ENCODE data around the gene QSOX1.
"Not testable (repeated sequence)": the region's sequence is repeated elsewhere in the genome, so short reads cannot be mapped to it uniquely, and the experiment has no call there.

QSOX1 gene

GRCh38 chr1:180192172-180192571 lies 37.5 kb downstream of the QSOX1 start:
- DNase-seq: no peak

GRCh38 chr1:180193141-180194047 lies 38.7 kb downstream of the QSOX1 start:
- no peak for DNase-seq

DNA sequence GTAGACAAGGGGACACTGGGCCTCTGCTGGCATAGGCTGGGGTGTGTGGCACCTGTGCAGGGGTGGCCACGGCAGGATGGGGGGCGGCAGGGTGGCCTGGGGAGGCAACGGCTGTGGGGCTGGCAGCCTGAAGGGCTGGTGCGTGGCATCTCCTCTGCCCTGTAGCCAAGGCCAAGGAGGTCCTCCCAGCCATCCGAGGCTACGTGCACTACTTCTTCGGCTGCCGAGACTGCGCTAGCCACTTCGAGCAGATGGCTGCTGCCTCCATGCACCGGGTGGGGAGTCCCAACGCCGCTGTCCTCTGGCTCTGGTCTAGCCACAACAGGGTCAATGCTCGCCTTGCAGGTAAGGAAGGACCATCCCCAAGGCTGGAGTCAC lies 39.4 kb downstream of the QSOX1 start:
- no peak for DNase-seq

- DNase-seq: no peak
Measured at GRCh38 chr1:180194546-180195207, 40.0 kb downstream of the QSOX1 start.

DNA sequence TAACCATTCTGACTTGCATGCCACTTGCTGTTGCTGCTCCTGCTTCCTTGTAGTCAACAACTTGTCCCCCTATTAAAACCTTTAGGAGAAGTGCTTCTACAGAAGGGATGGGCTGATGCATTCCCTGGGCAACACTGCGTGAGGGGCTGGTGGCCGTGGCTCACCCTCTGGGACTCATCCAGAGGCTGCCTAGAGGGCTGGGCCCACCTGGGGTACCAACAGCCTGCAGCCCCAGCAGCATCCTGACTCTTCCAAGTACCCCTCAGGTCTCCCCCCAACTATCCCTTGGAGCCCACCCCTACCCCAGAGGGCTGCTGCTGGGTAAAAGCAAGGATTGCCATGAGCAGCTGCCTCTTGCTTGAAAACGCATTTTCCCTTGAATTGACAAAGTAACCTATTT lies 40.7 kb downstream of the QSOX1 start:
- DNase-seq: no peak

DNA sequence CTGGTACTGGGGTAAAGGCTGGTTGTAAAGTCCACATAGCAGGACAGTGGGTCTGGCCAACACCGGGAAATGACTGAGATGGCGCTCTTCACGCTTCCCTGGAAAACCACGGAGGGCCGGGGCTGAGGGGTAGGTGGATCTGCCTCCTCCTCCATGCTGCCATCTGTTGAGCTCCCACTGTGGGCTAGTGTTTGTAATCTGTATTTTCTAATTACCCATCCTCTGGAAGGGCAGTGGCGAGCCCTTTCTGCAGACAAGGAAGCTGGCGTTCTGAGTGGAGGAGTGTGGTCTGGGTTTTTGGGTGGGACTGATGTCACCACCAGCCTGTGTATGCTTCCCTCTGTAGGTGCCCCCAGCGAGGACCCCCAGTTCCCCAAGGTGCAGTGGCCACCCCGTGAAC lies 41.2 kb downstream of the QSOX1 start:
- DNase-seq: no peak

GRCh38 chr1:180196436-180197003 lies 41.9 kb downstream of the QSOX1 start:
- no peak for DNase-seq

DNA sequence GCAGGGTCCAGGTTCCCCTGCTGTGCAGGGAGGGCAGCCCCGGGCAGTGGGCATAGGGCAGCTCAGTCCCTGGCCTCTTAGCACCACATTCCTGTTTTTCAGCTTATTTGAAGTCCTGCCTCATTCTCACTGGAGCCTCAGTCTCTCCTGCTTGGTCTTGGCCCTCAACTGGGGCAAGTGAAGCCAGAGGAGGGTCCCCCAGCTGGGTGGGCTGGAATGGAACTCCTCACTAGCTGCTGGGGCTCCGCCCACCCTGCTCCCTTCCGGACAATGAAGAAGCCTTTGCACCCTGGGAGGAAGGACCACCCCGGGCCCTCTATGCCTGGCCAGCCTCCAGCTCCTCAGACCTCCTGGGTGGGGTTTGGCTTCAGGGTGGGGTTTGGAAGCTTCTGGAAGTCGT lies 42.6 kb downstream of the QSOX1 start:
- no peak for DNase-seq

DNA sequence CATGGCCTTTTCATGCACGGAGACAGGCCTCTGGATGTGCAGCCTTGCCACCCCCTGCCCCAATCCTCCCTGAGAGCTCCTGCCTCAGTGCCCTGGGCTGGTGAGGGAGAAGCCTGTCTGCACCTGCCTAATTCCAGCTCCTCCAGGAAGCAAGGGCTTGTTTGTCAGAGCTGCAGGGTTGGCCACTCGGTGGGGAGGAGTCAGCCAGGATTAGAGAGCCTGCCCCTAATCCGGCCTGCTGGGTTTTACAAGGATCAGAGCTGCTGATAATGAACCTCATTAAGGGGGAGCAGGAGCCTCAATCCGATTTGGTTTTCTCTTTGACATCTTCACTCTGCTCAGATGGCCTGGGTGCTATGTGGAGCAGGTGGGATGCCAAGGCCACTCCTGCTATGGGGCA lies 43.5 kb downstream of the QSOX1 start:
- DNase-seq: no peak

GRCh38 chr1:180198611-180199010 lies 43.9 kb downstream of the QSOX1 start:
- no peak for DNase-seq

DNA sequence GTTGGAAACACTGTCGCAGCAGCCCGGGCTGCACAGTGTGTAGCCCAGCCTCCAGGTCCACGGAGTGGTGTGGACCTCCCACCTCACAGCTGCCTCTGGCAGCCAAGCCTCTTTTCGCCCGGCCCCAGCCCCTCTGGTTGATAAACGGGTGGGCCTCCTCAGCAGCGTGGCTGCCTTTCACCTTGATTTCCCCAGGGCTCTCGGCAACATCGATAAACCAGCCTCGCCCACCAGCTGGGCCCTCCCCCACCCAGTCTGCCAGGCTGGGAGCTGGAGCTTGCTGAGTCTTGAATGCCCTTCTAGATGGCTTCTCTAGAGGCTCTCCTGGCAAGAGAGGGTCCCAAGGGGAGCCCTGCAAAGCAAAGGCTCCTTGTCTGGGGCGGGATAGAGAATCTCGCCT lies 44.3 kb downstream of the QSOX1 start:
- no peak for DNase-seq

DNA sequence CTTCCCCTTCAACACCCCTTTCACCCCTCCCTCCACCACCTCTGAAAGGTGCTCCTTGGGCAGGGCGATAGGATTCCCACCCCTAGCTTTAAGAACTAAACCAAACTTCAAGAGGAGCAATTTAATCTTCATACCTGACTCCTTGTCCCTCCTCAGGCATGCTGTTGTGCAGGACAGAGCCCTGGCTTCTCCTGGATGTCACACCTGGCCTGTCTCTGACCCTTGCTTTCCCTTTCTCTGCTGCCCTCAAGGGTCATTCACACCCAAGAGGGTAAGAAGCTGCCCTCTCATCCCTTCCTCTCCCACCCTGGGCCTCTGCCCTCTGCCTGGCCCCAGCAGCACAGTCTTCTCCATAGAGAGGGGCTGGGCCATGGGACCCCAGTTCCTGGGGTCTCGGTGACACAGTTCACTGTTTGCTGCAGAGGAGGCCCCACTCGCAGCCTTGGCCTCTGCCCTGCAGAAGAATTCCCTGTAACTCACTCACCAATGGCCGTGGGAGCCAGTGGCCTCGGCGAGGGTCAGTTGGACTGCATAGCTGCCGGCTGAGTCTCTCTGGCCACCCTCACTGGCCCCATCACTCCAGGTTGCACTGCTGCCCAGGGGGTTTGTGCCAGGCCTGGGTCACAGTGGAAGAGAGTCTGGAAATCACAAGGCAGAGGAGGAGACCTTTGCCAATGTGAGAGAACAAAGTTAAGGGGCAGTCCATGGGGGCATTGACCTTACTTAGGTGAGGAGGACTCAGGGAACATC lies 47.0 kb downstream of the QSOX1 start:
- no peak for DNase-seq

DNA sequence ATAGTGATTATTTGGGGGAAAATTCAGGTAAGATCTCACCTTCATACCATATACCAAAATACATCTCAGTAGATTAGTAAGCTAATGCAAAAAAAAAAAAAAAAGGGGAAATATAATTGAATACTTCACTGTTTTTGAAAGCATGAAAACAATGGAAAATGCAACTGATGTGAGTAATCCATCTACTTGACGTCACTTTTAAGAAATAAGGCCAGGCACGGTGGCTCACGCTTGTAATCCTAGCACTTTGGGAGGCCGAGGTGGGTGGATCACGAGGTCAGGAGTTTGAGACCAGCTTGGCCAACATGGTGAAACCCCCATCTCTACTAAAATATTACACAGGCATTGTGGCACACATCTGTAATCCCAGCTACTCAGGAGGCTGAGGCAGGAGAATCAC lies 47.9 kb downstream of the QSOX1 start:
- DNase-seq: not testable (repeated sequence)

- DNase-seq: no peak
Measured at GRCh38 chr1:180204231-180204630, 49.6 kb downstream of the QSOX1 start.

- DNase-seq: no peak
Measured at GRCh38 chr1:180206581-180206980, 51.9 kb downstream of the QSOX1 start.

DNA sequence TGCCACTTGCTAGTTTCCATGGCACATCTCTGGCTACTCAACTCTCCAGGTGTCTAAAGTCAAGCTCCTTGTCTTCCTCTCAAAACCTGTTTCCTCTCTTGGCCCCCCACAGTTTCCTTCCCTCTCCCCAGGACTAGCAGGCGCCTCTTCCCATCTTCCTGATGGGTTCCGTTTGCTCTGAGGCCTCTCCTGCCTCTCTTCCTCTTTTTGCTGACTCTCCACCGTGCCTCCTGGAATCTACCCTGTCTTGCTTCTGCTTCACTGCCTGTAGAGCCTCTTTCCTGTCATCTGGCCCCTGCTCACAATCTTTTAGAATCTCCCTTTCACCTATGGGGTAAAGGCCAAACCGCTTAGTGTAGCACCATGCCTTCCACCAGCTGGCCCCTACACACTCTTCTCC lies 53.6 kb downstream of the QSOX1 start:
- no peak for DNase-seq

- no peak for DNase-seq
Measured at GRCh38 chr1:180210008-180210620, 55.4 kb downstream of the QSOX1 start.

DNA sequence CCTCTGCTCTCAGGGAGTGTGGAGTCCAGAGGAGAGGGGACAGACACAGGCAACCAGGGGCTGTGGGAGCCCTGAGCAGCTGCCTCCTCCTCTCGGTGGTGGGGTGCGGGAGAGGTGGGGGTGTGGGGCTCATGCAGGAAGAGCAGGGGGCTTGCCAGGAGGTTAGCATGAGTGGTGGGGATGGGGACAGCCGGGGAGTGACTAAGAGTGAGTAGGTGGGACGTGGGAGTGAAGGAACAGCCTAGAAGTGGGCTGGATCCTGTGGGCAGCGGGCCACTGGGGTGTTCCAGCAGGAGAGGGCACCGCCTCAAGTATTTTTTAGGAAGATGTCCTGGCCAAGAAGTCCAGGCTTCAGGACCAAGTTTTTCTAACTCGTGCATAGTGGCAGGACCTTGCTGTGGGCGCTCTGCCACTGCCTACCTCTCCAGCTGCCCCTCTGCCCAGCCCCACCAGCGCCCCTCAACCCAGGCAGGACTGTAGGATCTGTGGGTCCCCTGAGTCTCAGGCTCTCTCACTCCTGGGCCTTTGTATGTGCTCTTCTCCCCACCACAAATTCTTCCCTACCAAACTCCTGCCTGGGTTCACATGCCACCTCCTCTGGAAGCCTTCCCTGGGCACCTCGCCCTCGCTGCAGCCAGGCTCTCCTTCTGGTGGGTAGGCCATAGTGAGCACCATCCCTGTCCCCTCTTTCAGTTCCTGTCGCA lies 56.6 kb downstream of the QSOX1 start:
- DNase-seq: no peak

DNA sequence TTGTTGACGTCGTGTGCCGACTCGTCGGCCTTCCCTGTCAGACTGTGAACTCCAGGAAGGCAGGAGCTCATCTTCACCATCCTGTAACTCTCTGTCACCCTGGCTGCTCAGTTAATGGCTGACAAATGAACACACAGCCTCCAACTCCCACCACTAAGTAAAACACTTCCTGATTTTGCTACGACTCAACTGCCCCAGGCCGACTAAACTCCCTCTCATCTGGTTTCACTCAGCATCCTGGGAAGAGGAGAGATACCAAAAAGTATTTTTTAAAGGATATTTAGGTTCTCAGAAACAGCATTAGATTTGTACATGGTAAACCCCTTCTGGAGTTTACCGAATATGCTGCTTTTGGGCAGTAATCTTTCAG lies 57.2 kb downstream of the QSOX1 start:
- DNase-seq: no peak

DNA sequence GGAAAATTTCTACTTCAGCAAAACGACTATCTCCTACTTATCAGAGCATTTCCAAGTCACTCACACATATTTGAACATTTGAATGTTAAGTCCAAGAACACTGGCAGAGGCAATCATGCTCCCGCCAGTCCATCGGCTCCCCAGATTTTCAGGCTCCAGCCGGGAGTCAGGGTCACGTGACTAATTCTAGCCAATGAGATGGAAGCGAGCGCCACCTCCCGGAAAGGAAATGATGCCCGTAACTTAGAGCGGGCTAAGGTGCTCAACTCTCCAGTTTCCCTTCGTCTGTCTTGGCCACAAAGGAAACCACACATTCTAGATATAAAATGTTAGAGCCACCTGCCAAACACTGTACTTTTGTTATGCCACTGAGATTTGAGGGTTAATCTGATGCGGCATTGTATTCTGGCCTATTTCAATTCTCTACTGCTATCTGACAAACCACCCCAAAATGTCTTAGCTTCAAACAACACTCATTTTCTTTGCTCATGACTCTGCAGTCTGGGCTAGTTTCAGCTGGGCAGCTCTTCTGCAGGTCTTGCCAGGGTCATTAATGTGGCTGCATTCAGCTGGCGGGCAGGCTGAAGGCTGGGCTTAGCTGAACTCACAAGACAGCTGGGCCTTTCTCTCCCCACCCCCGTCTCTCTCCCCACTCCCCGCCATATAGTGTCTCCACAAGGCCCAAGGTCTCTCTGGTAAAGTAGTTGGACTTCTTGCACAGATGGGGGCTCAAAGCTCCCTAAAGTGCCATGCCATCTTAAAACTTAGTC lies 58.9 kb downstream of the QSOX1 start:
- DNase-seq: no peak

GRCh38 chr1:180215856-180216625 lies 61.4 kb downstream of the QSOX1 start:
- DNase-seq: no peak

All from femur (tissue), 1 donor.